Measurements from ENCODE around the gene OLFM1.
"Not testable (repeated sequence)": the region's sequence is repeated elsewhere in the genome, so short reads cannot be mapped to it uniquely, and the experiment has no call there.

OLFM1 gene

DNA sequence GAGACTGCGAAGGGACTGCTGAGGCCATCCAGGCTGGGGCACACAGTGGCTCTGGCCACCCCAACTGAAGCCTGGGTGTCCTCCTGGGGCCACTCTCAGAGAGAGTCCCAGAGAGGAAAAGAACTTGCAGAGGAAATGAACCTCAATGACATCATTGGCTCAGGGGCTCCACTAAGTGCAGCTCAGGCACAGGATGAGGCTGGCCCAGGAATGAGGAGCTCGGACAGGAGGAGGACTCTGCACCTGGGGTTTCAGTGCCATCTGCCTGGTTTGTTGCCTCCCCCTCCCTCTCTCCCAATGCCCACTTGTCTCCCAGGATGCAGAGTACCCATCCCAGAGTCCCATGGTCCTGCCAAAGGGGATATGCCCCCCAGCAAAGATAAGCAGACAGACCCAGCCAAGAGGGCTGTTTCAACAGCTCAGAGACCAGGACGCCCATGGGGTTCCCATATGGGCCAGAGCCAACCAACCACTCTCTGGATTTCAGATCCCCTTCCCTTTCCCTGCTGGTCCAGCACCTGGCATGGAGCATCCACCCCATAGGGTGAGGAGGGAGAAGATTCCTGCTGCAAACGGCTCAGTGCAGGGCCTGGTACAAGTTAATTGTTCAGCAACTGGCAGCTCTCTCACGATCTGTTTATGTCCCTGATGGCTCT is 26.9 kb upstream of the OLFM1 start:
- no peak for DNase-seq (ENCODE audit: low spot score)

DNA sequence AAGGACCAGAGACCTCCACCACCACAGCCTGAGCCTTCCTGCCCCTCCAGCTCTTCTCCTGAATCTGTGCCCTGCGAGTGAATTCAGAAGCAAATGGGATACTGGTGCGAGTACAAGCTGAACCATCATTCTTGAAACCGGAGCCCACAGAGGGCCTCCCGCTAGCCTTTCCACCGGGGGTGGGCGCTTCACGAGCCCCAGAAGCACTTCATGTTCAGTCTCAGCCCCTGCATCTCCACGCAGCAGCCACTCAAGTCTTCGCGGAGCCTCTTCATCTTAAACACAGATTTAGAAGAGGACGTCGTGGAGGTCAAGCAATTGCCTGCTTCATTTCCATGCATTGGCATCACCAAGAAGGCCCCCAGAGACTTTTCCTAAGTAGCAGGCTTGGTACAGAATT is 26.0 kb upstream of the OLFM1 start:
- DNase-seq (ENCODE audit: low spot score), result no peak

DNA sequence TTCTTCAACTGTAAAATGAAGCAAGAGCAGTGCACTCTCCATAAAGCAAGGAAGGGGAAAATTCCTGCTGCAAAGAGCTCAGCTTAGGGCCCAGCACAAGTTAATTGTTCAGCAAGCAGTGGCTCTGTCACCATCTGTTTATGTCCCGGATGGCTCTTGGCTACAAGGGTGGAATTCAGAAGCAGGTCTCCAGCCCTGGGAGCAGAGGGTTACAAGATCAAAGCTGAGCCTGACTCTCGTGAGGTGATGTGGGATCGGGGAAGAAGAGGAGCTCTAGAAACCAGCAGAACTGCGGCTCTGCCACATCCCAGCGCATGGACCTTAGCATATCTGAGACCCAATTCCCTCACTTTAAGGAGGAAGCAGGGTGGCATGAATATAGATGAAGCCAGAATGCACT is 25.2 kb upstream of the OLFM1 start:
- DNase-seq (ENCODE audit: low spot score), result no peak

DNA sequence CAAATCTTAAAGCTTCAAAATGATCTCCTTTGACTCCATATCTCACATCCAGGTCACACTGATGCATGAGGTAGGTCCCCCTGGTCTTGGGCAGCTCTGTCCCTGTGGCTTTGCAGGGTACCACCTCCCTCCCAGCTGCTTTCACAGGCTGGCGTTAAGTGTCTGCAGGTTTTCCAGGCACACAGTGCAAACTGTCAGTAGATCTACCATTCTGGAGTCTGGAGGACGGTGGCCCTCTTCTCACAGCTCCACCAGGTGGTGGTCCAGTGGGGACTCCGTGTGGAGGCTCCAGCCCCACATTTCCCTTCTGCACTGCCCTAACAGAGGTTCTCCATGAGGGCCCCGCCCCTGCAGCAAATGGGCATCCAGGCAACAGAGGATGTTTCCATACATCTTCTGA is 24.0 kb upstream of the OLFM1 start:
- DNase-seq (ENCODE audit: low spot score), result not testable (repeated sequence)

DNA sequence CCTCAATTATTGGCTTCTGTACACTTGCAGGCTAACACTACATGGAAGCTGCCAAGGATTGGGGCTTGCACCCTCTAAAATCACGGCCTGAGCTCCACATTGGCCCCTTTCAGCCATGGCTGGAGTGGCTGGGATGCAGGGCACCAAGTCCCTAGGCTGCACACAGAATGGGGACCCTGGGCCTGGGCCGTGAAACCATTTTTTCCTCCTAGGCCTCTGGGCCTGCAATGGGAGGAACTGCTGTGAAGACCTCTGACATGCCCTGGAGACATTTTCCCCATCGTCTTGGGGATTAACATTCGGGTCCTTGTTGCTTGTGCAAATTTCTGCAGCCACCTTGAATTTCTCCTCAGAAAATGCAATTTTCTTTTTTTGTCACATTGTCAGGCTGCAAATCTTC is 23.6 kb upstream of the OLFM1 start:
- DNase-seq (ENCODE audit: low spot score), result not testable (repeated sequence)

DNA sequence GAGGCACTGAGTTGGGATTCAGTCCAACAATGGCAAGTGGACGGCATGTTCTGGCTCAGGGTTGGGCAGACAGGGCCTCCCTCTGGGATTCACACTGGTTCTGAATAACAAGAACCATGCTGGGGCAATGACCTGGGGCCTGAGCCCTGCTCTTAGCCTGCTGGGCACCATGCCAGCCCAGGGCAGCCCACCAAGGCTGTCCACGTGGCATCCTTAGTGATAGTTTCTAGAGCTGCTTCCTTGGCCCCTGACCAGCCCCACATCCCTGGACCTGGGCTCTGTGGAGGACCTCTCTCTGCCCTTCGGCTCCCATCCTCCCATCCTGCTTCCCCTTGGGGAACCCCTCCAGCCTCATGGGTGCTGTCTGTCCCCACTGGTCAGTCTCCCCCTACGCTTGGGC is 22.3 kb upstream of the OLFM1 start:
- no peak for DNase-seq (ENCODE audit: low spot score)

DNA sequence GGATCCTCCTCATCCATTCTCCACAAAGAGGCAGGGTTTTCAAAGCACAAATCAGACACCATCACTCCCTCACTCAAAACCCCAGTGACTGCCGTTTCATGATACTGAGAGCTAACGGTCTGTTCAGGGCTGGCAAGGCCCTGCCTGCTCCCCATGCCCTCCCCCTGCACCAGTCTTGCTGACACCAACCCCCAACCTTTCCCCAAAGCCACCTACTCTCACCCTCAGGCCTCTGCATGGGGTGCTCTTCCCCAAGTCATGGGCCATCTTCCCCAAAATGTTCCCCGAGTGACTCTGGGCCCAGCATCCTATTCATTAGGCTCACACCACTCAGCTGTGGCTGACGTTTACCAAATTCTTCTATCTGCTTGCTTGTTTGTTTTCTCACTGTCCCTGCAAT is 21.7 kb upstream of the OLFM1 start:
- DNase-seq (ENCODE audit: low spot score), result no peak

DNA sequence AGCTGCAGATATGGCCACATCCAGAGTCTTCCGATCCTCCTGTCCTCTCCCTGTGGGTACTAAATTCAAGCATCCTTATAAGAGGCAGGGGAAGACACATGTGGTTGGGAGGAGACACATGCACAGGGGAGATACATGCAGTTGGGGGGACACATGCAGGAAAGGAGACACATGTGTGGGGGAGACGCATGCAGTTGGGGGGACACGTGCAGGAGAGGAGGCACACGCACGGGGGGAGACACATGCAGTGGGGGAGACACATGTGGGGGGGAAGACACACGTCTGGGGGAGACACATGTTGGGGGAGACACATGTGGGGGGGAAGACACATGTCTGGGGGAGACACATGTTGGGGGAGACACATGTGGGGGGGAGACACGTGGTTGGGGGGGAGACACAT is 21.2 kb upstream of the OLFM1 start:
- no peak for DNase-seq (ENCODE audit: low spot score)

DNA sequence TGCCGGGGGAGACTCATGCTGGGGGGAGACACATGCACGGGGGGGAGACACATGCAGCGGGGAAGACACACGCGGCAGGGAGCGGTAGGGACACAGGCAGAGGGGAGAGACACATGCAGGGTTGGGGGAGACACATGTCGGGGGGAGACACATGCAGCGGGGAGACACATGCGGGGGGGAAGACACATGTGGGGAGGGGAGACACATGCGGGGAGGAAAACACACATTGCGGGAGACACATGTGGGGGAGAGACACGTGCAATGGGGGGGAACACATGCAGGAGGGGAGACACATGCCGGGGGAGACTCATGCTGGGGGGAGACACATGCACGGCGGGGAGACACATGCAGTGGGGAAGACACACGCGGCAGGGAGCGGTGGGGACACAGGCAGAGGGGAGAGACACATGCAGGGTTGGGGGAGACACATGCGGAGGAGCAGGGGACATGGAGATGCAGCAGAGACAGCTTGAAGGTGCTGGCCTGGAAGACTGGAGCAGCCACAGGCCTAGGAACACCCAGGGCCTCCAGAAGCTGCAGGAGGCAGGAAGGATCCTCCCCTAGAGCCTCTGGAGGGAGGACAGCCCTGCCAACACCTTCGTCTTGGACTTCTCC is 20.3 kb upstream of the OLFM1 start:
- DNase-seq (ENCODE audit: low spot score), result no peak

DNA sequence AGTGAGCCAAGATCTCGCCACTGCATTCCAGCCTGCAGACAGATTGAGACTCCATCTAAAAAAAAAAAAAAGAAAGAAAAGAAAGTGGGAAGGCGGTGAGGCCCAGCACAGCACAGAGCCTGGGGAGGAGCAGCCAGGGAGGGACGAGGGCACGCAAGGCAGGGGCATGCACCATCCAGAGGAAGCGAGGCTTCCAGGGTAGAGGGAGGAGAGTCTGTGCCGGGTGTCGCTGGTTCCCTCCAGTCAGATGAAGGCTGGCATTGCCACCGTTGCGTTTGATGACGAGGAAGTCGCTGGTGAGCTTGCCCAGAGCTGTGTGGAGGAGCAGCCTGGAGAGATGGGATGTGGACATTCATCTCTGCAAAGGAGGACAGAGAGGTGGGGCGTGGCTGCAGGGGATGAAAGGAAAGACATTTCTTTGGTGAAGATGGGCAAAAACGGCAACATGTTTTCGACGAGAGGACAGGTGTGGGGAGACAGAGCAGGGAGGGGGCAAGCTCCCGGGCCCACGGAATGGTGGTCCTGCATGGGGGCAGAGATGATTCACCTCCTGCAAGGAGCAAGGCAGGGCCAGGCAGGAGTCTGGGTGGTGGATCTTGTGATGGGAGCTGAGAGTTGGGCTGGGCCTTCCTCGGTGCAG is 18.6 kb upstream of the OLFM1 start:
- no peak for DNase-seq (ENCODE audit: low spot score)

DNA sequence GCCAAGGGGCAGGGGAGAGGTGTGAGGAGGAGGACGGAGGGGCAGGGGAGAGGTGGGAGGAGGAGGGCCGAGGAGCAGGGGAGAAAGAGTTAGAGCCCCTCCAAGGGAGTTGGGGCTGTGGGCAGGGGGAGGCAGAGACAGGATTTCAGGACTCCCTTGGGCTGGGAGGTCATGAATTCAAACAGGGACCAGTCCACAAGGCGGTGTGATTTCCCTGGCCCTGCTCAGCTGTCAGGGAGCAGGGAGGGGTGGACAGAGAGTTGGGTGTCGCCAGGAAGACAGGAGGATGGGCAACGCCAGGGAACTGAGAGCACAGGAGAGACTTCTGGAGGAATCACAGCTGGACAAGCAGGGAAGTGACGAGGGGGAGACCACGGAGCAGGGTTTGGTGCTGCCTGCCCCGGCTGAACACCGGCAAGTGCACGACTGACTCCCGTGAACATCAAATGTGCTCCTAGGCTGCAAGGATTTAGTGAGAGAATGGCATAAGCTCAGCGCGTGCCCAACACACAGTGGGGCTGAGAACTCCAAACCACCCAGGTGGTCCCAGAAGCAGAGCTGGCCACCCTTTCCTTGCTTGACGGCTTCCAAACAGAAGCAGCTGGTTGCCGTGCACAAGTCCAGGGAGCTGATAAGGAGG is 17.8 kb upstream of the OLFM1 start:
- DNase-seq (ENCODE audit: low spot score), result no peak

DNA sequence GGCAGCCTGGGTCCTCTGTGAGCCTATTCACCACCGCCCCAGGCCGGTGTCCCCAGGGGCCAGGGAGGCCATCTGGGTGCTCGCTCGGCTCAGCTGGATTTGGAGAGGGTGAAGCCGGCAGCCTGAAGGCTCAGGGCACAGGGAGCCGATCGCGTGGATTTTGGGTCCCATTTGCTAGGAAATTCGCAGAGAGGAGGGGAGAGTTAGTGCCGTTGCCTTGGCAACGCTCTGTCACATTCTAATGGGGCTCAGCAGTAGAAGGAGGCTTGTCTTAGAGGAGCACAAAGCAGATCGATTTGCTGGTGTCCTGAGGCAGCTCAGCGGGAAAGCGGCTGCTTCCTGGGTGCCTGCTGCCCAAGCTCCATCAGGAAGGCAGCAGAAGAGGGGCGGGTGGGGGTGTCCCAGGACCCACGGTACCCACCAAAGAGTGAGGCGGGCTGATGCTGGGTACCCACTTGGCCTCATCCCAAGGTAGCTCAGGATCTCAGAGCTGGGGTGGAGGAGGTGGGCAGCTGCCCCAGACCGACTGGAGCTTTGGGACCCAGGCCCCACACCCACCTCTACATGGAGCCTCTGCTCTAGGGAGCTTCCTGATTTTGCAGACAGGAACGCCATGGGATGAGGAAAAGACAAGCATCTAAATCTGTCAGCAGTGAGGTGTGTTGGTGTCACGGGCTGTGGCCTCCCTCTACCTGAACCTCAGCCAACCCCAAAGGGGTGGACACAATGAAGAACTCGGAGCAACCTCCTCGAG is 17.1 kb upstream of the OLFM1 start:
- peak; percentile 81 for DNase-seq (ENCODE audit: low spot score)

DNA sequence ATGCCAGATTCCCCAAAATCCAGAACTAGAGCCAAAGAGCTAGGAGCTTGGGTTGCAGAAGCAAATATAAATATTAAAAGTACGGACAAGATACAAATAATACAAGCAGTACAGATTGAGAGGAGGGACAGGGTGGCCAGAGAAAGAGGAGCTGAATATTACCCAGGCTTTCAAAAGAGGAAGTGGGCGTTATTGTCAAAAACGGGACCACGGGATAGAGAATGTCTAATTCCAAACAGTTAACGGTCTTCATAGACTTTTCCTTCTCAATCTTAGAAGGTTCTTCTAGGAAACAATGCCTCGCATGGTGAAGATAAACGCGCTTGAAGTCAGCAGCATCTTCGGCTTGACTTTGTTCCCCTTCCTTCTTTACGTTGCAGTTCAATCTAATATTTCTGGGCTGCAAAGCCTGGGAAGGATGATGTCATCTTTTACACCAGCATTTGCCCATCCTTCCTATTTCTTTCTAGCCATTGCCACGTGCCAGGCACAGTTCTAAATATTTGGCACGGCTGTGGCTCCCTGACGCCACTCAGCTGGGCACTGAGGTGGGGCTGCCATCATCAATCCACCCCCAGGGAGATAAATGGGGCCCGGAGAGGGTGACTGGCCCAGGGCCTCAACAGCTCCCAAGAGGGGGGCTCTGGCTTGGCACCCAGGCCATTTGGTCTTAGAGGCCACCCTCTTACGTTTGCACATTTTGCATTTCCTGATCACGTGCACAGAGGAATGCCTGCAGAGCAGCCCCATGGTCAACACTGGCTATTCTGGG is 16.3 kb upstream of the OLFM1 start:
- DNase-seq (ENCODE audit: low spot score), result no peak

DNA sequence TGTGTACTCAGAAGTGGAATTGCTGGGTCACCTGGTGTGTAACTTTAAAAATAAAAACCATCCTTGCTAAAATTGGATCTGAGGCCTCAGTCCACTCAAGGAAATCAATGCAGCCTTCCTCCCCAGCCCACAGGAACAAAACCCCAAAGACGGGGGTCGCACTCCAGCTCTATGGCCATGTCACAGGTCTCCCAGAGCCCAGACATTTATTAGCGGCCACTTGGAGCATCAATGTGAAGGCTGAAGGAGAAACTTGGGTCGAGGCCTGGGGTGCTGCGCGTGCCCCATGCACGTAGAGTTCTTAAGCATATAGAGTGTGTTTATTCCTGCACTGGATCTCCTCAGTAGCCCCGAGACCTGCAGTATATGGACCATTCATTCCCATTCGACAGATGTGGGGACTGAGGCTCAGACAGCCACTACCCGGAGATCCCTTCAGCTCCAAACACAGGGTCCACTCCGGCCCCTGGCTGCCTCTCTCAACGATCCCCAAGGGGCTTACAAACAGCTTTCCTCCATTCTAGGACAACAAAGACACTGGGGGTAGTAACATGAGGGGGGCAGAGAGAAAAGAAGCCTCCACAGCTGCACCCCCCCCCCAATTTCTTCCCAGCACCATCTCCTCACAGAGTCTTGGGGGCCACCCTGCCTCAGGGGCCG is 14.3 kb upstream of the OLFM1 start:
- DNase-seq (ENCODE audit: low spot score), result no peak

DNA sequence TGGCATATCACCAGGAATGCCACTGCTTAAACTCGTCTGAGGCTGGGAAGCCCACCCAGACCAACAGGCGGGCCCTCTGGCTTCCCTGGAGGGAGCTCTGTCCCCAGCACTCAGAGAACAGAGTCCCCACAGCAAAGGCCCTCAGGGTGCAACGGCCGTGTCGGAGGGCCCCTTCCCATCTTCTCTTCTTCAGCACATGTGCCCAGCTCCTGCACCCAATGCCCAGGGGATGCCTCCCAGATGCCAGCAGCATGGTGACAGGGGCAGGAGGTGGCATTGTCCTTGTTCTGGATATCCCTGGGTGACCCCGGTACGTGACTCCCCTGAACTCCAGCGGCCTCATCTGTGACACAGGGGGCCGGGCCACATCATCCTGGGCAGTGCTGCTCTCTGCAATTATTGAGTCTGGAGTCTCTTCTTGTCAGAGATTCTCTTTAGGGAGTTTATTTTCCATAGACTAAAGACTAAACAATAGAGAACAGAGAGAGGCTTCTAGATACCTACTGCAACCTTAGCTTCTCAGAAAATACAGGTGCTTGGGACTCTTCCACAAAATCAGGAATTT is 13.6 kb upstream of the OLFM1 start:
- DNase-seq (ENCODE audit: low spot score), result no peak

DNA sequence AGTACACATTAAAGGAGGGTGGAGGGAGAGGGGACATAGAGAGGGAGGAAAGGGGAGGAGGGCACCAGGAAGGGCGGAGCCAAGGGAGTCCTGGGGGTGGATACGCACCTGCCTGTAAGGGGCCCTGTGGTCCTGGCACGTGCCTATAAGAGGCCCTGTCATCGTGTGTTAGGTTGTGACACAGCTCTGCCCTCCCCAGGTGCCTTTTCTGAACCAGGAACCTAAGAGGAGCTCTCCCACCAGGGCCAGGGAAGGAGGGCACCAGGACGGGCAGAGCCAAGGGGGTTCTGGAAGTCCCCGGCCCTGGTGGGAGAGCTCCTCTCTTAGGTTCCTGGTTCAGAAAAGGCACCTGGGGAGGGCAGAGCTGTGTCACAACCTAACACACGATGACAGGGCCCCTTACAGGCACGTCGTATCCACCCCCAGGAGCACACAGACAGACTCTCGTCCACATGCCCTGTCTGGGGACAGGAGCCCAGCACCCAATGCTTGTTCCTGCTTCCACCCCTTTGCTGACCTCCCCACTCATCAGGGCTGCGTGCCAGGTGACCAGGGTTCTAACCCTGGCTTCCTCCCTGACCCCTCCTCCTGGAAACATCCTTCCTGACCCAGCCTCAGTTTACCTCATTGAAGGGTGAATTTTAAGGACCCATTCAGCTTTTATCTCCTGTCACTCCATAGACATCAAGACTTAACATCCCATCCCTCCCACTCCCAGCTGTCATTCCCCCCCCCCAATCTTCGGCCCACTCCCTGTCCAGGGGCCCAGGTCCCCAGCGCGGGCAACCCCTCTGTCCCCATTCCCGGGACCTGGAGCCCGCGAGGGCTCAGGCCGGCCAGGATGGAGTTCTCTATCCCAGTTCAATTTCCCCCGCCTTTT is 12.9 kb upstream of the OLFM1 start:
- DNase-seq (ENCODE audit: low spot score), result no peak

DNA sequence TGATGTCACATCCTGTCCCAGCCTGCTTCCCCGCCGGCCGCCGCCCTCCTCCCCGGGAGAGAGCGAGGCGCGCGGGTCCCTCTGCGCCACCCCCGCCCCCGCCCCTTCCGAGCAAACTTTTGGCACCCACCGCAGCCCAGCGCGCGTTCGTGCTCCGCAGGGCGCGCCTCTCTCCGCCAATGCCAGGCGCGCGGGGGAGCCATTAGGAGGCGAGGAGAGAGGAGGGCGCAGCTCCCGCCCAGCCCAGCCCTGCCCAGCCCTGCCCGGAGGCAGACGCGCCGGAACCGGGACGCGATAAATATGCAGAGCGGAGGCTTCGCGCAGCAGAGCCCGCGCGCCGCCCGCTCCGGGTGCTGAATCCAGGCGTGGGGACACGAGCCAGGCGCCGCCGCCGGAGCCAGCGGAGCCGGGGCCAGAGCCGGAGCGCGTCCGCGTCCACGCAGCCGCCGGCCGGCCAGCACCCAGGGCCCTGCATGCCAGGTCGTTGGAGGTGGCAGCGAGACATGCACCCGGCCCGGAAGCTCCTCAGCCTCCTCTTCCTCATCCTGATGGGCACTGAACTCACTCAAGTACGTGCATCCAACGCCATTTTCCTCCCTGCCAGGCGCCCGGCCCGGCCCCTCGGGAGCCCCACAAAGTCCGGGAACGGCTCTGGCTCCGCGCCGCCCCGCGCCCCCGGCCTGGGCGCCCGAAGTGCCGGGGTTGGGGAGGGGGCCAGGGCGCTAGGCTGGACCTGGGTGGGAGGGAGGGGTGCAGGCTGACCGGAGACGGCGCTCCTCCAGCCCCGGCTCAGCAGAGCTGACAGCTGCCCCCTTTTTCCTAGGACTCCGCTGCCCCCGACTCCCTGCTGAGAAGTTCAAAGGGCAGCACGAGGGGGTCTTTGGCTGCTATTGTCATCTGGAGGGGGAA is 12.0 kb upstream of the OLFM1 start:
- peak; percentile 92 for DNase-seq (ENCODE audit: low spot score)

DNA sequence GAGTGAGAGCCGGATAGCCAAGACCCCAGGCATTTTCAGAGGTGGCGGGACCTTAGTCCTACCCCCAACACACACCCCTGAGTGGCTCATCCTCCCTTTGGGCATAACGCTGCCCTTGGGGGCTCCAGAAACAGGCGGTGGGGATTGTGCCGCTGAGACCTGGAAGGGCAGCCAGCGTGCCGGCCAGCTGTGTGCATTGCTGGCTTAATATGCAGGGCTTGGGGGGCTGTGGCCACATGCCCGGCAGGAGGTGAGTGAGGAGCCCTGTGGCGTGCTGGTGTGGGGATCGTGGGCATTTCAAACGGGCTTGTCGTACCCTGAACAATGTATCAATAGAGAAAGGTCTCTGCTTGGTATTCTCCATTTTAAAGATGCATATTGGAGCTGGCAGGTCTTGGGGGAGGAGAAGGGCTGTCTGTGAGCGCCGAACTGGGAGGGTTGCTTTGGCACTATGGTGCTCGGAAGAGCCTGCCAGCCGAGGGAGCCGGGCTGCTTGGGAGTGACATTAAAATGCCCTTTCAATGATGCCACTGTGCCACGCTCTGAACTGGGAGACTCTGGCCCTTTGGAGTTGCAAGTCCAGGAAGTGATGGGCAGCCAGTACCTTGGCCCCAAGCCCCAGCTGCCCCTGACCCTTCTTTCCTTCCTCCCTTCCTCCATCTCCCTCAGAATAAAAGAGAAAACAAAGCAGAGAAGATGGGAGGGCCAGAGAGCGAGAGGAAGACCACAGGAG is 11.2 kb upstream of the OLFM1 start:
- DNase-seq (ENCODE audit: low spot score), result no peak

Data from D341Med (cell line).